NCI-H128 (cell line): Measurements from ENCODE around the gene CACNA2D3.

ENCODE experiments used
- DNase-seq: peaks from one replicate; lab custom pipeline; 2025; ENCODE audit not compliant: unreplicated experiment; lab: John Stamatoyannopoulos, UW

The CACNA2D3 gene

GRCh38 chr3:54361746-54362283 lies 239.5 kb downstream of the CACNA2D3 start:
- DNase-seq, result no peak

- no peak for DNase-seq
Measured at GRCh38 chr3:54366007-54366750, 243.8 kb downstream of the CACNA2D3 start.

GRCh38 chr3:54366839-54367238 lies 244.5 kb downstream of the CACNA2D3 start:
- peak; percentile 18 for DNase-seq

GRCh38 chr3:54372232-54372631 lies 249.9 kb downstream of the CACNA2D3 start:
- no peak for DNase-seq

- DNase-seq, result no peak
Measured at GRCh38 chr3:54374214-54374852, 252.0 kb downstream of the CACNA2D3 start.

- DNase-seq, result no peak
Measured at GRCh38 chr3:54376142-54376807, 253.9 kb downstream of the CACNA2D3 start.

GRCh38 chr3:54376939-54377578 lies 254.7 kb downstream of the CACNA2D3 start:
- DNase-seq, result no peak

GRCh38 chr3:54378184-54378583 lies 255.8 kb downstream of the CACNA2D3 start:
- no peak for DNase-seq

GRCh38 chr3:54384279-54384678 lies 261.9 kb downstream of the CACNA2D3 start:
- no peak for DNase-seq

- DNase-seq, result no peak
Measured at GRCh38 chr3:54390582-54390981, 268.2 kb downstream of the CACNA2D3 start.

- no peak for DNase-seq
Measured at GRCh38 chr3:54393150-54393549, 270.8 kb downstream of the CACNA2D3 start.

- DNase-seq, result no peak
Measured at GRCh38 chr3:54408328-54408727, 286.0 kb downstream of the CACNA2D3 start.

GRCh38 chr3:54421943-54422342 lies 299.6 kb downstream of the CACNA2D3 start:
- no peak for DNase-seq

- DNase-seq, result no peak
Measured at GRCh38 chr3:54424292-54424691, 301.9 kb downstream of the CACNA2D3 start.

GRCh38 chr3:54426381-54426780 lies 304.0 kb downstream of the CACNA2D3 start:
- DNase-seq, result no peak

- DNase-seq, result no peak
Measured at GRCh38 chr3:54427501-54427900, 305.1 kb downstream of the CACNA2D3 start.

GRCh38 chr3:54427941-54428871 lies 305.9 kb downstream of the CACNA2D3 start:
- peak; percentile 61 for DNase-seq

- no peak for DNase-seq
Measured at GRCh38 chr3:54432975-54433374, 310.6 kb downstream of the CACNA2D3 start.

- no peak for DNase-seq
Measured at GRCh38 chr3:54433846-54434245, 311.5 kb downstream of the CACNA2D3 start.

GRCh38 chr3:54434756-54435155 lies 312.4 kb downstream of the CACNA2D3 start:
- DNase-seq, result no peak
